Muscle of leg (tissue), 11 donors: Measurements from ENCODE around the gene CWC22. TPM values are rescaled to one million over a fixed set of nuclear protein-coding genes. Genes with fewer than 3 reads are reported as not detected.

Experiments used
- DNase-seq: peaks from one replicate; pipeline ENCODE4 v3.0.0; 2013
- H3K27ac ChIP-seq: one replicate; pipeline ENCODE4 v1.5.1; 2013; ENCODE audit warnings: mild to moderate bottlenecking, low read length, control low read depth
- H3K27me3 ChIP-seq: one replicate; pipeline ENCODE4 v1.6.1; 2013; ENCODE audit warnings: low read length; ENCODE audit not compliant: control insufficient read depth, insufficient read depth
- H3K36me3 ChIP-seq: one replicate; pipeline ENCODE4 v1.6.1; 2013; ENCODE audit warnings: low read length; ENCODE audit not compliant: control insufficient read depth, insufficient read depth
- H3K4me1 ChIP-seq: one replicate; pipeline ENCODE4 v1.6.1; 2013; ENCODE audit warnings: low read length; ENCODE audit not compliant: control insufficient read depth, insufficient read depth
- H3K4me3 ChIP-seq: one replicate; pipeline ENCODE4 v1.5.1; 2013; ENCODE audit warnings: low read length, control low read depth
- H3K9me3 ChIP-seq: replicated peaks from 2 replicates; pipeline ENCODE4 v1.6.1; 2013; ENCODE audit warnings: low read depth, low read length; ENCODE audit not compliant: control insufficient read depth
- WGBS: methylation state at CpG from one replicate; pipeline ENCODE4 v1.1.5; 2013; ENCODE audit warnings: missing lambda C conversion rate; ENCODE audit not compliant: insufficient coverage; 5-methylcytosine and 5-hydroxymethylcytosine counted together
- polyA plus RNA-seq, 8 donors: library from polyadenylated mRNA; unstranded; fragments of 120-200 nt; gene quantifications; one replicate each; pipeline versions ENCODE4 v1.2.1 to v1.2.3, GENCODE V29; 2013; ENCODE audit warnings: inconsistent platforms in 1 of 8, low replicate concordance in 1 of 8; ENCODE audit not compliant: insufficient read length in 8 of 8, insufficient read depth in 1 of 8
- total RNA-seq: library from RNA; stranded (reverse); fragments of 120-200 nt; gene quantifications from one replicate; pipeline ENCODE4 v1.2.4, GENCODE V29; 2013

Gene CWC22
- total and polyA plus RNA-seq, 9 donors, result 15.0 to 26.0 (median 21.0) TPM

- Histone ChIP-seq H3K36me3 (no peaks in the 10 kb centered on the region), H3K27me3 (no peaks in the 10 kb centered on the region), H3K4me3 (no peak overlapping the region), H3K27ac (no peak overlapping the region), H3K4me1 (no peaks in the 10 kb centered on the region), H3K9me3 (no peaks in the 10 kb centered on the region)
- WGBS, result 29% methylated on average over 1 of the region's 6 CpGs
- no peak for DNase-seq
These were observed 97.0 kb downstream of the CWC22 start for GRCh38 chr2:179909845-179910734.

- Histone ChIP-seq H3K4me3 (no peak overlapping the region), H3K9me3 (no peaks in the 10 kb centered on the region), H3K4me1 (no peaks in the 10 kb centered on the region), H3K27ac (no peak overlapping the region), H3K36me3 (no peaks in the 10 kb centered on the region), H3K27me3 (no peaks in the 10 kb centered on the region)
- no CpG with 5 or more reads among the region's 5 CpGs for WGBS
- peak; percentile 25 for DNase-seq
These were observed 106.4 kb downstream of the CWC22 start for GRCh38 chr2:179900655-179901054.

- no peaks in the 10 kb centered on the region for H3K4me1 ChIP-seq
- H3K27ac ChIP-seq, result no peak overlapping the region
- no peaks in the 10 kb centered on the region for H3K27me3 ChIP-seq
- no peaks in the 10 kb centered on the region for H3K9me3 ChIP-seq
- WGBS, result no CpG with 5 or more reads among the region's 1 CpG
- H3K36me3 ChIP-seq, result no peaks in the 10 kb centered on the region
- DNase-seq, result no peak
- H3K4me3 ChIP-seq, result no peak overlapping the region
These were observed 107.4 kb downstream of the CWC22 start for GRCh38 chr2:179899666-179900065.

GRCh38 chr2:179898873-179899272, 108.2 kb downstream of the CWC22 start:
- Histone ChIP-seq H3K4me3 (no peak overlapping the region), H3K27ac (no peak overlapping the region), H3K4me1 (no peaks in the 10 kb centered on the region), H3K36me3 (no peaks in the 10 kb centered on the region), H3K9me3 (no peaks in the 10 kb centered on the region), H3K27me3 (no peaks in the 10 kb centered on the region)
- DNase-seq, result no peak
- 79% methylated on average over 2 of the region's 4 CpGs for WGBS

Other genes starting within 250 kb of the CWC22 start
- gene ZNF385B, start 145.7 kb downstream of the CWC22 start, total RNA-seq, result 3.9 TPM
- gene ZNF385B, start 145.7 kb downstream of the CWC22 start, polyA plus RNA-seq, result 10 to 100 TPM in 7 of 8 donors, 1 to 10 TPM in 1; 9.6 to 17.1 (median 13.9) TPM